WERI-Rb-1 (cell line): ENCODE data around the gene TYW1B.
"Not testable (repeated sequence)": the region's sequence is repeated elsewhere in the genome, so short reads cannot be mapped to it uniquely, and the experiment has no call there.

Experiments used
- DNase-seq: peaks from one replicate; pipeline ENCODE4 v3.0.0-alpha.2; 2020
- H3K27ac ChIP-seq: fragments of 250-450 bp; sonication (Bioruptor Pico); 2 replicates; pipeline ENCODE4 v1.5.1; 2020; ENCODE audit warnings: mild to moderate bottlenecking, moderate library complexity
- H3K27me3 ChIP-seq: fragments of 250-450 bp; sonication (Bioruptor Pico); 2 replicates; pipeline ENCODE4 v1.5.1; 2021; ENCODE audit warnings: mild to moderate bottlenecking, low read depth, moderate library complexity; ENCODE audit not compliant: insufficient read depth, severe bottlenecking
- H3K36me3 ChIP-seq: fragments of 250-450 bp; sonication (Bioruptor Pico); 2 replicates; pipeline ENCODE4 v1.5.1; 2020; ENCODE audit warnings: mild to moderate bottlenecking, moderate library complexity
- H3K4me3 ChIP-seq: 2 replicates; pipeline ENCODE4 v1.5.1; 2011; ENCODE audit warnings: low read depth, mild to moderate bottlenecking, control low read depth, low read length
- H3K9me3 ChIP-seq: fragments of 250-450 bp; sonication (Bioruptor Pico); 2 replicates; pipeline ENCODE4 v1.5.1; 2021; ENCODE audit warnings: mild to moderate bottlenecking, moderate library complexity; ENCODE audit not compliant: severe bottlenecking
- TF ChIP-seq, protein P1 (sequence below): IDR thresholded peaks from 2 replicates; pipeline ENCODE4 v1.5.1; 2011; ENCODE audit warnings: low read depth, mild to moderate bottlenecking, control low read depth, inconsistent platforms, low read length

The TYW1B gene

DNA sequence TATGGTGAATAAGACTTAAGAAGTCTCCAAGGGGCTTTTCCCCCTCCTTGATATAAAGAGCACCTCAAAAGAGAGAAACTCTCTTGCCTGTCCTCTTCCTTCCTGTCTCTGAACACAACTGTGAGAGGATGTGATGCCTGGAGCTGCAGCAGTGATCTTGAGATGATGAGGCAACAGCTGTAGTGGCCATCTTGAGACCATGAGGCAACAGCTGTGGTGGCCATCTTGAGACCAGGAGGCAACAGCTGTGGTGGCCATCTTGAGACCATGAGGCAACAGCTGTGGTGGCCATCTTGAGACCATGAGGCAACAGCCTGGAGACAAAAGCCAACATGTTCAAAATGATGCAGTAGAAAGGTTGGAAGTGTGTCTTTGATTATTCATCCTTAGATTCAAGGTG lies 277.5 kb downstream of the TYW1B start:
- H3K36me3 ChIP-seq, H3K4me3 ChIP-seq, DNase-seq, H3K27me3 ChIP-seq, H3K27ac ChIP-seq, H3K9me3 ChIP-seq: not testable (repeated sequence)

DNA sequence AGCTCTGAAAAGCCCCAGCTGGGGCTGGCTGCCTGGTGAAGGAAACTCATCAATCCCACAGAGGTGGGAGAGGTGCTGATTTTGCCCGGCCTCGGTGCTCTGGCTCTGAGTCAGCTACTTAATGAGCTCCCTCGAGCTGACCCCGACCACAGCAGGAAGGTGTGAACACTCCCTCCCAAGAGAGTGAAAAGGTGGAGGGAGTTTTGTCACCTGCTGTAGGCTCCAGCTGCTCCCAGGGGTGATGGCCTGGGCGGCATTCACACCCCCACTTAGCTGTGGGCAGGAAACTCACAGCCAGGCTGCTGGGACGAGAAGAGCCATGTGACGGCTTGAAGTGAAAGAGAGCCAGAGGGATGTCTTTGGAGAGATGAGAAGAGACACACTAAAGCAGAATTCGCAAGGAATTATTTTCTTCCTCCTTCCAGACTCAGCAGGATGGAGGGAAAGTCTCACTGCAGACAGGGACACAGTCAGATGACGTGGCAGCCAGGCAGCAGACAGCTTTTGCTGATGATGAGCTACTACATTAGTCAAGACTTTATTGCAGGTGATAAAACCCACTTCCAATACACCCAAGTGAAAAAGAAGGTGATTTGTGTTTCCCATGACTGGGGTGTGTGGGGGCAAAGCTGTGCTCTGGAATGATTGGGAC lies 281.3 kb downstream of the TYW1B start:
- H3K27me3 ChIP-seq, H3K9me3 ChIP-seq, DNase-seq, H3K36me3 ChIP-seq, H3K27ac ChIP-seq, H3K4me3 ChIP-seq: not testable (repeated sequence)

DNA sequence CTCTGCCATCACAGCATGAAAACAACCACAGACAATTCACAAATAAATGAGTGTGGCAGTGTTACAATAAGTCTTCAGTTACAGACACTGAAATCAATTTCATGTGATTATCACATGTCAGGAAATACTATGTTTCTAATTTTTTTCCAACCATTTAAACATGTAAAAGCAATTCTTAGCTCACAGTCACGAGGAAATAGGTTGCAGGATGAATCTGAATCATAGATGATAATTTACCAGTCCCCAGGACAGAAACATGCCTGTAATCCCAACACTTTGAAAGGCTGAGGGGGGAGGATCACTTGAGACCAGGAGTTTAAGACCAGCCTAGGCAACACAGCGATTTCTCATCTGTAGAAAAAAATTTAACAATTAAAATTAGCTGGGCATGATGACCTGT lies 283.5 kb downstream of the TYW1B start:
- not testable (repeated sequence) for H3K9me3 ChIP-seq, H3K36me3 ChIP-seq, DNase-seq, H3K4me3 ChIP-seq, H3K27ac ChIP-seq, H3K27me3 ChIP-seq

DNA sequence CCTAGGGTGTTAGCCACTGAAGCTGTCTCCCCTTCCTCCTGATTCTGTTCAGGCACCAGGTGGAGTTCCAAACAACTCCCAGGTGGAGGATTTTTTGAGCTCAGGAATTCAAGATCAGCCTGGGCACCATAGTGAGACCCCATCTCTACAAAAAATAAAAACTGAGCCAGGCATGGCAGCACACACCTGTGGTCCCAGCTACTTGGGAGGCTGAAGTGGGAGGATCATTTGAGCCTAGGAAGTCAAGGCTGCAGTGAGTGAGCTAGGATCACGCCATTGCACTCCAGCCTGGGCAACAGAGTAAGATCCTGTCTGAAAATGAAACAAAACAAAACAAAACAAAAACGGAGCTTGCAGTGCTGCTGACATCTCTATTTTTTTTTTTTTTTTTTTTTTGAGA lies 287.1 kb downstream of the TYW1B start:
- H3K9me3 ChIP-seq, result no peaks in the 10 kb centered on the region
- no peak overlapping the region for H3K4me3 ChIP-seq
- TF ChIP-seq, protein P1, sequence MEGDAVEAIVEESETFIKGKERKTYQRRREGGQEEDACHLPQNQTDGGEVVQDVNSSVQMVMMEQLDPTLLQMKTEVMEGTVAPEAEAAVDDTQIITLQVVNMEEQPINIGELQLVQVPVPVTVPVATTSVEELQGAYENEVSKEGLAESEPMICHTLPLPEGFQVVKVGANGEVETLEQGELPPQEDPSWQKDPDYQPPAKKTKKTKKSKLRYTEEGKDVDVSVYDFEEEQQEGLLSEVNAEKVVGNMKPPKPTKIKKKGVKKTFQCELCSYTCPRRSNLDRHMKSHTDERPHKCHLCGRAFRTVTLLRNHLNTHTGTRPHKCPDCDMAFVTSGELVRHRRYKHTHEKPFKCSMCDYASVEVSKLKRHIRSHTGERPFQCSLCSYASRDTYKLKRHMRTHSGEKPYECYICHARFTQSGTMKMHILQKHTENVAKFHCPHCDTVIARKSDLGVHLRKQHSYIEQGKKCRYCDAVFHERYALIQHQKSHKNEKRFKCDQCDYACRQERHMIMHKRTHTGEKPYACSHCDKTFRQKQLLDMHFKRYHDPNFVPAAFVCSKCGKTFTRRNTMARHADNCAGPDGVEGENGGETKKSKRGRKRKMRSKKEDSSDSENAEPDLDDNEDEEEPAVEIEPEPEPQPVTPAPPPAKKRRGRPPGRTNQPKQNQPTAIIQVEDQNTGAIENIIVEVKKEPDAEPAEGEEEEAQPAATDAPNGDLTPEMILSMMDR, result no peak
- DNase-seq, result no peak
- no peaks in the 10 kb centered on the region for H3K27me3 ChIP-seq
- H3K27ac ChIP-seq, result no peak overlapping the region
- H3K36me3 ChIP-seq, result no peaks in the 10 kb centered on the region

DNA sequence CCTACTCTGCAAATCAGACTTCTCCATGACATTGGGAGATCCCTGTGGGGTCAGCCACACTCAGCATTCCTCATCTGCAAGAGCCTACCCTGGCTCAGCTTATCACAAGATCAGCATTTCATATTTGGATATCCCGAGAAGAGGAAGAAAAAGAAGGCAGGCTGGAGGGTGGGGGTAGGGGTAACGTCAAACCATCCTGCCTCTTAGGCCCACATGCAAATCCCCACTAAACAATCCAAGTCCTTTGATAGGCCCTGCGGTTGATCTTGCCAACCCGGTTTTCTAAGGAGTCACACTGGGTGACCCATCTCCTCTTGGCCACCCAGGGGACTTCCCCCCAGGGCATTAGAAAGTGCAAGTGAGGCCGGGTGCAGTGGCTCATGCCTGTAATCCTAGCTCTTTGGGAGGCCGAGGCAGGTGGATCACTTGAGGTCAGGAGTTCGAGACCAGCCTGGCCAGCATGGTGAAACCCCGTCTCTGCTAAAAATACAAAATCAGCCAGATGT lies 287.8 kb downstream of the TYW1B start:
- Histone ChIP-seq H3K27me3 (no peaks in the 10 kb centered on the region), H3K27ac (no peak overlapping the region), H3K9me3 (no peaks in the 10 kb centered on the region), H3K4me3 (no peak overlapping the region), H3K36me3 (no peaks in the 10 kb centered on the region)
- TF ChIP-seq, protein P1, result no peak
- DNase-seq, result no peak

DNA sequence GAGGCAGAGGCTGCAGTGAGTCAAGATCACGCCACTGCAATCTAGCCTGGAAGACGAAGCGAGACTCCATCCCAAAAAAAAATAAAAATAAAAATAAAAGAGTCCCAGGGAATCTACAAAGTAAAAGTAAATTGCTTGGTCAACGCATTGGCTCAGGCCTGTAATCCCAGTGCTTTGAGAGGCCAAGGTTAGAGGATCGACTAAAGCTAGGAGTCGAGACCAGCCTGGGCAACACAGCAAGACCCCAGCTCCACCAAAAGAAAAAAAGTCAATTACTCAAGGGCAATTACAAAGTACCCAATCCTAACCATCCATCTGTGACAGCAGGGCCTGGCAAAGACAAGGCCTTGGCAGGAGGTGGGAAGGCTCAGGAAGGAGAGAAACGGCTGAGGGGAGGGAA lies 288.3 kb downstream of the TYW1B start:
- Histone ChIP-seq H3K27me3 (no peaks in the 10 kb centered on the region), H3K27ac (no peak overlapping the region), H3K4me3 (no peak overlapping the region), H3K9me3 (no peaks in the 10 kb centered on the region), H3K36me3 (no peaks in the 10 kb centered on the region)
- TF ChIP-seq, protein P1, result no peak
- no peak for DNase-seq

DNA sequence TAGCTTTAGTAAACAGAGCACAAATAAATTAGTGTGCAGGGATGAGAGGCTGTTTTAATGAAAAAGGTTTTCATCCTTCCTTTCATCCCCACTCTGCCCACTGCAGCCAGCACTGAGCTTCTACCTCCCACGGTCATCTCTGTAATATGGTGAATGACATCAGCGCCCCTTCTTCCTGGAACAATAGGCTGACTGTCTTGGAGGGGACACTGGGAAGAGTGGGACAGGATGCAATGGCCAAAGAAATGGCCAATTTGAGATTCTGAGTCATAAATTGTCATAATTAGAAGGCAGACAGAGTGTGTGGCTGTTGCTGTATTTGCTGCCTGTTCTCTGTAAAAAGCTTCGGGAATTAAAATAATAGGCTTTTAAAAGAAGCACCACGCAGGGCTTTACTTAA lies 289.1 kb downstream of the TYW1B start:
- H3K27me3 ChIP-seq, result no peaks in the 10 kb centered on the region
- no peak overlapping the region for H3K27ac ChIP-seq
- TF ChIP-seq, protein P1, result no peak
- H3K9me3 ChIP-seq, result no peaks in the 10 kb centered on the region
- no peak overlapping the region for H3K4me3 ChIP-seq
- DNase-seq, result no peak
- no peaks in the 10 kb centered on the region for H3K36me3 ChIP-seq
